COLO829 (cell line): Measurements from ENCODE around the gene BANF2.
"Not testable (repeated sequence)": the region's sequence is repeated elsewhere in the genome, so short reads cannot be mapped to it uniquely, and the experiment has no call there.

Source experiments
- DNase-seq: peaks from one replicate; pipeline ENCODE4 v3.0.0; 2012; ENCODE audit warnings: low spot score

BANF2 gene

DNA sequence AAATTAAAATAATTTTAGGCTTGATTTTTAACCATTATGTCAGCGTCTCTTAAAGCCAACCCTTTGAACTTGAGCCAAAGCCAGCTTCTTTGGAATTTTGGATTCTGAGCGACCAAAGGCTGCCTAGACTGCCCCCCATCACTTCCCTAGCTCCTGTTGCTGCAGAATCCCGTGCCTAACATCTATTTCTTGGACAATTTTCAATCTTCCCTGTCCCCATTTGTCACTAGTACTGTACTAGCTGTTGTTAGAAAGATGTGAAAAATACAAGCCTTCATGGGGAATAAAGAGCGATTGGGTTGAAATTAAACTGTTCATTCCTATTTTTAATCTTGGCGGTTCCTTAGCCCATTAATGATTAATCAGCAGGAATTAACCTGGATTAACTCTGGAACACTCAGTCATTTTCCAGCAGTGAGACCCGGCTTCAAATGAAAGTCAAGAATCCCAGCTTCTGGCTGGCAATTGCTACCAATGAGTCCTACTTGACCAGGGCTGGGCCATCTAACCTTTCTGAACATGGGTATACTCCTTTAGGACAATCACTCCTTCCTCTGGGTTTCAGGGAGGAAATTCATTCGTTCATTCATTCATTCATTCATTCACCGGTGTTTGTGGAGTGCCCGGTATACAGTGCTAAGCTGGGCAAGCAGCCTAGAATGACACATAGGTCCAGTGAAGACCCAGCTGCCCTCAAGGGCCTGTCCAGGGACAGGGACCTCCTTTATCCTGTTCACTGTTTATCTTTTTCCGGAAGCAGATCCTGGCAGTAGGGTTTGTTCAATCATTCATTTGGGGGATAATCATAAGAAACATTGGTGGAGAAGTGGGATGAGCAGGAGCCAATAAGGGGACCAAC is 16.3 kb upstream of the BANF2 start:
- DNase-seq = no peak

DNA sequence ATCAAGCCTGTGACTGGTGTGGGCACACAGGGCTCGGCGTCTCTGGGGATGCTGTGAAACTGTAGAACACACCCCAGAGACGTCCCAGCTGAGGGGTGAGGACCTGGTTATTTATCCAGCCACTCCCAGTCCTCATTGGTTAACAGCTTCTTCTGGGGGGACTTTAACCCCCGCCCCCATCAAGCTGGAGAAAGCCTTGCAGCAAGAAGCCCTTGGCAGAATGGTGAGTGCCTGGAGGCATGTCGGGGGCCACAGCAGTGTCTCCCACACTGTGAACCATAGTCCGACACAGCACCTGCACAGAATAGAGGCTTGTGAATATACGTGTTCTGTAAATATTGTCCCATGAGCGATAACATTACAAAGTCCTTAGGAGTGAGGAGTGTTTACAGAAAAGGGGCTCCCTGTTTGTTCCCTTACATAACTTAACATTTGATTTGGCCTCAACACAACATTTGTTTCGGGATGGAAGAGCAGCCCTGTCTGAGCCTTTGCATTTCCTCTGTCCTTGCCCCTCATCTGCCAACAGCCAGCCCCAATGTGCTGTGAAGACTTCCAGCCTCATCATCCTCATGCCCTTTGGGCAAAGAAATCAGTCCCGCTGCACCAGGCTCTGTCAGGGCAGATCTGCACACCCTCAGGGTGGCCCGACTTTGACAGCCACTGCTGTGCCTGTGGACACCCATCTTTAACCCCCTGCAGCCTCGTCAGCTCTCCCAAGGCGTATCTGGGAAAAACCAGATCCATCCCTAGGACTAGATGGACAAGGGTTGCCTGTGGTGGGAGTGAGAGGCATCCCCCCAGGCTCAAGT is 15.5 kb upstream of the BANF2 start:
- DNase-seq = no peak

DNA sequence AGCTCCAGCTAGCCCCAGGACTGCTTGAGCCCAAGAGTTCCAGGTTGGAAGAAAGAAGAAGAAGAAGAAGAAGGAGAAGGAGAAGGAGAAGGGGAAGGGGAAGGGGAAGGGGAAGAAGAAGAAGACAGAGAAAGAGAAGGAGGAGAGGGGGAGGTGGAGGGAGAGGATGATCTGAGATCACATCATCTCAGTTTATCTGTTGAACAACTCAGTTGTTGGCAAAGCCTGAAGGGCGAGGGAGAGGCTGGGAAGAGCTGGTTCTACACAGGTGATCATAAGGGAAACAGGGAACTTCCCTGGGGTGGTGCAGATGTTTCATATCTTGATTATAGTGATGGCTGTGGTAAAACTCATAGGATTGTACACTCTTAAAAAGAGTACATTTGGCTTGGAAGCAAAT is 14.6 kb upstream of the BANF2 start:
- no peak for DNase-seq

DNA sequence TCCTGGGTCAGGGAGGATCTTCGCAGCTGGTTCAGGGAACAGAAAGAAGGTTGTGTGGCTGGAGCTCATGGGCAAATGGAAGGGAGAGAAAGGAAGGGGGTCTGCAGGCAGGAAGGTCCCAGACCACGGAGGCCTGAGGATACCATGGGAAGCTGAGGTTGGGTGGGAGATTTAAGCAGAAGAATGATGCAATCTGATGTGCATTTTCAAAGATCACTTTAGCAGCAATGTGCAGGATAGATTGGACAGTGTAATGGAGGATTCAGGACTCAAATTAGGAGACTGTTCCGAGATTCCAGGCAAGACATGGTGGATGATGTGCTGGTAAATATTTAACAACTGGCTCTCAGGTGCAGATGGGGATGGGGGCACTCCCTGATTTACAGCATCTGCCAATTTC is 12.0 kb upstream of the BANF2 start:
- no peak for DNase-seq

DNA sequence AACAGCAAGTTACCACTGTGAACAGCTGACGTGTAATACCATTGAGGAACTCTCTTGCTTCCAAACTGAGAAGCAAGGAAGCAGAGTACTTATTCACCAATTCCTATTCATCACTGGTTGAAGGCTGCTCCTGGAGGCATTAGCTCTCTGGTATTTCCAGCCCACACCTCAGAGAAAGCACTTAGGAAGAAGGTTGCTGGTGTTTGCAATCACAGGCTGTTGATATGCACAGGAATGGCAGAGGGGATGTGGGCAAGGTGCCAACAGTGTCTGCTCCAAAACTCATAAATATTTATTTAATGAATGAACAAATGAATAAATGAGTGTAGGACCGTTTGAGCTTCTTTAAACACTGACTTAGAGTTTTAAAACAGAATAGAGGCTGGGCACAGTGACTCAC is 10.8 kb upstream of the BANF2 start:
- no peak for DNase-seq

DNA sequence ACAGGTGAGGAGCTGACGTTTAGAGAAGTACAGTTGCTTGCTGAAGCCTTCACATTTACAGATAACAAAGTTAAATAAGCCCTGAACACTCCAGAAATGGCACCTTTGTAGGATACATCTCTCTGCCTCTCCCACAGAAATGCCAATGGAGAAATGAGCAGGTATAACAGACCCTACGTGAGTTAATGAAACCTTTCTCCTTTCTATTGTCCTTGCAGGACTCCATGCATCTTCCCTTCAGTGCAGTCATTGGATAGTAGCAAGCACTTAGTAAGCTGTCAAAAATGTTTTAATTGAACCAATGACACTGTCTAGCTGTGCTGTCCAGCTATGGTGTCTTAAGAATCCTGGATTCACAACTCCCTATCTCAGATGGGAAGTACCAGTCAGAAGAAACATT is 9.6 kb upstream of the BANF2 start:
- DNase-seq = no peak

DNA sequence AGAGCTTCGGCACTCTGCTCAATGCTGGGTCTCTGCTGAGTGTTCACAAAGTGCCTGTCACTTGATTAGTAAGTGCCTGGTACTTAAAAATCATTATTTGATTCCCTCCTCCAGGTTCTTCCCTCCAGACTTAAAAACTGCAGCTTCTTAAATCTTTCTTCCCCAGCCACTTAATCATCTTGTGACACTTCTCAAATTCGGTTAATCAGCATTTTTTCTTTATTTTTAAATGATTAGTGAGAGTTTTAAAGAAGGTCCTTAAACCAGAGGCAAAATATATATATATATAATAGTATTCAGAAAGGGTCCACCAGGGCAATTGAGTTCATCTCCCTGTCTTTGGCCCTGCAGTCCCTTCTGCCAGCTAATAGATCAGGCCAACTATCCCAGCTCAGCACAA is 8.0 kb upstream of the BANF2 start:
- no peak for DNase-seq

DNA sequence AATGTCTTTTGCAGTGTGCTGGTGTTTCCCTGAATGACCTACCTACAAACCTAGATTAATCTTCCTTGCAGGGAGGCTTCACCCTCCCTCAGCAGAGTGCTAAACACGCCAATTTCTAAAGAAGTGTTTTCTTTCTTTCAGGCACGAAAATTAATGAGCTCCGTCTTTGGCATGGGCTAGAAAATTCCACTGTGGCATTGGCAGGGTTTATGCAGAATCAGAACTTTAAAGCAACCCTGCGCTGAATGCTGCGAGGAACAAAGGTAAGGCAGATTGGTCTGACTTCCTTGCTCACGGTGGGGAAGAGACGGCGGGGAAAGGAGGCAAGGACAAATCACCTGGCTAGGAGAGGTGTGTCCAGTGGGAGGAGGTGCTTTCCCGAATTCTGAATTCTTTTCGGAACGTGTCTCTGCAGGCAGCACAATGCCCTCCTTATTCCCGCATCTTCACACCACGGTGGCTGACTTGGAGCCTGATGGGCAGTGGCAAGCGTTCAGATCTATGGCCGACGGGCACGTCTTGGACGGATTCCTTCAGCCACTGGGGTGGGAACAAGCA is 6.2 kb upstream of the BANF2 start:
- no peak for DNase-seq

DNA sequence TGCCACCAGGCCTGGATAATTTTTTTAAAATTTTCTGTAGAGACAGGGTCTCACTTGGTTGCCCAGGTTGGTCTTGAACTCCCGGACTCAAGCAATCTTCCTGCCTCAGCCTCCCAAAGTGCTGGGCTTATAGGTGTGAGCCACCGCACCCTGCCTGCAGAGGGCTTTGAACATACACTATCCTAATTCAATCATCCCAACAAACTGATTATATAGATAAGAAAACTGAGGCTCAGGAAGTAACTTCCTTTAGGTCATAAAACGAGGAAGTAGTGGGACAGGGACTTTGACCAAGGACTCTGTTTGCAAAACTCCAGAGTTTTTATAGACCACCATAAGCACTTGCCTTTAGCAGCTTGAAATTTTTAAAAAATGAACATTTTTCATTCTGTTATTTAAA is 5.0 kb upstream of the BANF2 start:
- DNase-seq = no peak

DNA sequence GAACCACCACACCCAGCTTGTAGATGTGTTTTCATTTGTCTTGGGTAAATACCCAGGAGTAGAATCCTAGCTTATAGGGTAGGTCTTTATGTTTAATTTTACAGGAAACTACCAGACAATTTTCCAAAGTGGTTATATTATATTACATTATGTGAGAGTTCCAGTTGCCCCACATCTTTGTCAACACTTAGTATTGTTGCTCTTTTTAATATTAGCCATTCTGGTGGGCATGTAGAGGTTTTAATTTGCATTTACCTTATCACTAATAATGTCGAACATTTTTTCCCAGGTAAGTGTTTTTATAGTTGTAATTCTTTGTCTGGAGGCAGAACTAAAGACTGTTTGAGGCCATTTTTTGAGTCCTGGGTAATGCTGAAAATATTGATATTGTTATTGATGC is 3.5 kb upstream of the BANF2 start:
- no peak for DNase-seq

DNA sequence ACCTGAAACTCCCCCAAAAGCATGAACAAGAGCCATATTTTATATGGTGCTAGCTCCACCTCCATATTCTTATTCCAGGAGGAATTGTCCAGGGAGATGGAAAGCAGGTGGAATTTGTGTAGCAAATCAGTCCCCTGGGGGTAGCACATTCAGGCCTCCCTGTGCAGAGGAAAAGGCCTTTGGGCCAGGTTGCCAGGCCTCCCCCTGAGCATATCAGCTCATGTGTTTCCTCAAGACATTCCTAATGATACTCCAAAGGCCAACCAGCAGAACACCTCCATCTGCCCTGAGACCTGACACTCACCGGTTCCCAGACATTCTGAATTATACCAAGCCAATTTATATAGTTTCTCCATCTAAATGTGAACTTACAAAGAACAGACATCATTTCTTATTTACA is 2.6 kb upstream of the BANF2 start:
- DNase-seq = no peak

DNA sequence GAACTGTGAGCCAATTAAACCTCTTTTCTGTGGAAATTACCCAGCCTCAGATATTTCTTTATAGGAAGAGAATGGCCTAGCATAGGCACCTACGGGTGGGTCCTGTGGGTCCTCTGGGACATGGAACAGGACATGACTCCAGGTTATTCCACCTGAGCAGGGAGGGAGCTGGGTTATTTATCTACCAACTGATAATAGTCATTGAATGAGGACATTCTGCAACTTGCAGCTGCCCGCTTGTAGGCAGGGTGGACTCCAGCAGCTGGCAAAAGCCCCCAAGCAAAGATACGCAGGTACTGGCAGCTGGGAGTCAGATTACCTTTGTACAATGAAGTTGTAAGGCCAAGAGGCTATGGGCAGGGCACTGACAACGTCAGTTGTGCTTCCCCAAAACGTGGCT is 1.4 kb upstream of the BANF2 start:
- no peak for DNase-seq

DNA sequence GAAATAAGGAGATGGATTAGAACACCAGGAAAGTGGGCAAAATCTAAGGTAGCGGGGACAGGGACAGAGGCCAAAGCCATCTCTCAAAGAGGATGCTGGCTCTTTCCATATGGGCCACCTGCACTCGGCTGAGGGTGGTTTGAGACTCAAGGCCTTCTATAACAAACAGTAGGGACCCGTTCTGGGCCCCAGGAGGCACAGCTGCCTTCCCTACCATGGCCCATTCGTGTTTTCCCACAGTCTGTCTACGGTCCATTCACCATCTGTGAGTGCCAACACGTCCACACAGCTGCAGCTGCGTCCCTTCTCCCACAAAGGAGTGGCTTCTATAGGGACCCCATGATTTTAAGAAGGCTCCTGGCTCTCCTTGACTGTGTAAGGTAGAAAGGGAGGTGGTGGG is 871 bp downstream of the BANF2 start:
- no peak for DNase-seq

DNA sequence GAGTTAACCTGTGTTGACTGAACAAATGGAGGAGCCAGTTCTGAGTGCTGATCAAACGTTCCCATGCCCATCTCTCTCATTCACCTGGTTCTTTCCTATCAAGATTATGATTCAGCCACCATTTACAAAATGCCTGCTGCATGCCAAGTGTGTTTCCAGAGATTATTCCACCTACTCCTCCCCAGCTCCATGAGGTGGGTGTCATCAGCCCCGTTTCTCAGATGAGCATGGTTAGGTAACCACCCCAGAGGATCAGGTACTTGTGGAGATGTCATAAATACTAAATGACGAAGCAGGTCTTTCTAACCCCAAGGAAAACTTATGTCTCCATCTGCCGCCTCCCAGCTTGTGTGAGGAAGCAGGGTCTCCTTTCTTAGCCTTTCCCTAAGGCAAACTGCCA is 2.1 kb downstream of the BANF2 start:
- DNase-seq = no peak

DNA sequence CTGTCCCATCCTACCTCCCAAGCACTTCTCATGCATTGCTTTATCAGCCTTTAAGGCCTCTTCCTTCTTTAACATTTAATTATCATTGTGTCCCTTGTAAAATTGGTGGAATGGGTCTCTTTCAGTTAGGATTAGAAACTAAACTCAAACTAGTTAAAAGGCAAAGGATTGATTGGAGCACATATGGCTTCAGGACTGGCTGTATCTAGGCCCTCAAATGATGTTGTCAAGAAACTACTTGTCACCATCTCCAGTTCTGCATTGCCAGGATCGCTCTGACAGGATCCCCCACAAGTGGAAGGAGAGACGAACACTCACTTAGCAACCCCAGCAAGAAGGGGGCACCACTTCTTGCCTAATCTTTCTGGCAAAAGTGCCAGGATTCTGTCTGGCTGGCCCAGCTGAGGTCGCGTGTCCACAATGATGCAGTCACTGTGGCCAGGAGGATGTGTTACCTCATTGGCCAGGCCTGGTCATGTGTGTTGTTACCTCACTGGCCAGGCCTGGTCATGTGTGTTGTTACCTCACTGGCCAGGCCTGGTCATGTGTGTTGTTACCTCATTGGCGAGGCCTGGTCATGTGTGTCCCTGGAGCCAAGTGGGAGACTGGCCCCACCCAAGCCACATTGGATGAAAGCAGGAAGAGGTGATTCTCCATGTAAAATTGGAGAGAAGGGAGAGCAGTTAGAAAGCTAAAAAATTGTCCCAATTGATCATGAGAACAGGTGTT is 5.0 kb downstream of the BANF2 start:
- DNase-seq = no peak

DNA sequence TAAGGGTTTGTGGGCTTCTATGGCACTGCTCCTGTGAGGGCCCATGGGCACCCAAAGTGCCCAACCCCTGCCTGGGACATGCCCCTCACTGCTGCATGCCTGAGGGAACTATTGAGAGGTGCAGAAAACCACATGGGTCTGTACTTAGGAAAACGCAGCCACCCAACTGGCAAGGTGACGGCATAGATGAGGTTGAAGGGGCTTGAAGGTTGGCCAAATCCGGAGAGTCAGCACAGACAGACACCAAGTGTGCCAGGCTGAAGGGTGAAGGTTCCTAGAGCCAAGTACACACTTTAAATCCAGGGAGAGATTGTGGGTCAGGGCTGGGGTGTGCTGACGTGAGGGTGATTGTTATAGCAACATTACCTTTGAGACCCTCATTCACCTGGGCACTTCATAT is 6.2 kb downstream of the BANF2 start:
- DNase-seq = no peak

DNA sequence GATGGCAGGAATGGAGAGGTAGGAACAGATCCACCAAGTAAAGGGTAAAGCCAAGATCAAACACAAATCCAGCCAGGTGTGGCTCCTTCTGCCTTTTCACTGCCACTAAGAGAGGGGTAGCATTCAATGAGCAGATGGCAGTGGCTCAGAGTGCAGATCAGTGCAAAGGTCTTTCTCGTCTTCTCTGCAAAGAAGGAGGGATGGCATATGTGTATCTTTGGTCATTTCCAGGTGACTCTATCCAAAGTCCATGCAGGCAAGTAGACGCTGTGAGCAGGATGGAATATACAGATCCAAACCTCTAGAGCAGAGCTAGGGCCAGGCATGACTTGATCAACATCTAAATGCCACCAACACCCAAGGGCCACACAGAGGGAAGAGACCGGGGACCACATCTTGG is 6.9 kb downstream of the BANF2 start:
- no peak for DNase-seq

DNA sequence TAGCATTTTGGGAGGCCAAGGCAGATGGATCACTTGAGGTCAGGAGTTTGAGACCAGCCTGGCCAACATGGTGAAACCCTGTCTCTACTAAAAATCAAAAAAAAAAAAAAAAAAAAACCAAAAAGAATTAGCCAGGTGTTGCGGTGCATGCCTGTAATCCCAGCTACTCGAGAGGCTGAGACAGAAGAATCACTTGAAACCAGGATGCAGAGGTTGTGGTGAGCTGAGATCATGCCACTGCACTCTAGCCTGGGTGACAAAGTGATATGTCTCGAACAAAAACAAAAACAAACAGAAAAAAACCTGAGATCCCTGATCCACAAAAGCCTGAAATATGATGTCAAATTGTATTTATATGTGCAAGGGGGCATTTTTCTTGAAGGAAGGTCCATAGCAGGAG is 8.2 kb downstream of the BANF2 start:
- not testable (repeated sequence) for DNase-seq

DNA sequence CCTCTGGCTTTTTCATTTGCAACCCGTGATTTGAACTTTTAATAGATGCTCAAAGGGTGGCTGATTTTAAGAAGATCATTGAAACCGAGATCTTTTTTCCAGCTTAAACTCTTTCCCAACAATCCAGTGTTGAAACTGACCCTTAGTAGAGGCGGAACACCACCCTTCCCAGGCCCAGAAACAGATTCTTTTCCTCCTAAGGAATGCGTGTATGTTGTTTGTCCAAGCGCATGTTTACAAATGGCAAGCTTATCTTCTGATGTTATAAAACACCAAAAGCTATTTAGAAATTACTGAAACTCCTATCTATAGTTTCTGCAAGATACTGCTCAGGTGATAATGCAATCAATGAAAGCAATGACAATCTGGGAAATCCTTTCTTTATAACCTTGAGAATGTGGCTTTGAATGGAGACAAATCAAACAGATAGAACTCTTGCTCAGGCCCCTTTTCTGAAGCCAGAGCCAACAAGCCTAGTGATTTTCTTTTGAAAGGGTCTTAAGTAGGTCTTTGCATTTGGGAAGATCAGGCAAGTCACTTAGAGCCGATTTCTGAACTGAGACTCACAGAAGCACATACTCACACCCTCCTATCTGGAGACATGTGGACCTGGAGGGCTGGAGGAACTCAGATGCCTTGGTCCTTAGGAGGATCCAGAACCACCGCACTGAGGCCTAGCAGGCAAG is 9.1 kb downstream of the BANF2 start:
- DNase-seq = no peak

DNA sequence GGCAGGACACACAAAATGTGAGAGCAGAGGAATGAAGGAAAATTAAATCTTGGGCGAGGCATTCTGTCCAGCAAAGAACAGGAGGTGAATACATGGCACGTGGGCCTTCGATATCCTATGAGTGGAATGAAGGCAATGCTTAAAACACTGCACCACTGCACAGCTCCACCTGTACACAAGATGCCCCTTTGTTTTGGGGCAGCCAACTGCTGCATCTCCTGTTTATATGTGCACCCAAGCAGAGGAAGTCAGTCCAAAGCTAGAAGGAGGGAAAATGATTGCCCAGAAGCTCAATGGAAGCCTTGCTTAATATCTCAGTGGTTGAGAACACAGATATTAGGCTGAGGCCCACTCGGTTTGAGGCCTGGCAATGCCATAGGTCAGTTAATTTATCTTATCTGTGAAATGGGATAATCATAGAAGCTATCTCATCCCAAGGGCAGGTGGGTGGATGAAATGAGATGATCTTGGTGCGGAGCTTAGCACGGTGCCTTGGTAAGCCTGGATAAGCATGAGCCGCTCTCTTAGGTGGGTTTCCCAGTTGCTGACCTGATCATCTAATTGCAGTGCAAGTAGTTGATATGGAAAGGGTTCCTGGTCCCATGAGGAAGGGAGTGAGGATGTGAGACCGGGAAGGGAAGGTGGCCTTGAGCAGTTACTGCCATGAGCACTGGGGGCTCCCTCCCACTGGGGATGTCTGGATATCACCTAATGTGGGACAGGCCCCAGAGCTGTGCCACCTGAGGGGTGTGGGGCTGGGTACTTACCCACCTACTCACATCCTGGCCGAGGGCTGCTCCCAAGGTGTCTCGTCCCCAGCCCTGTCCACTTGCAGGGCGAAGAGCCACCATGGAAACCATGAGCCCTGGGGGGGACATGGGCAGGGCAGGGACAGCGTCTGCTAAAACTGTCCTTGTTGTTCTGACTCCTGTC is 9.9 kb downstream of the BANF2 start:
- no peak for DNase-seq
